GM19043 (cell line): ENCODE measurements around the gene BTN1A1.
"Not testable (repeated sequence)": the region's sequence is repeated elsewhere in the genome, so short reads cannot be mapped to it uniquely, and the experiment has no call there.

Source experiments
- ATAC-seq: cut with Tn5 transposase; IDR thresholded peaks from one replicate; pipeline ENCODE4 v1.9.1; 2021; ENCODE audit warnings: low read depth; ENCODE audit not compliant: unreplicated experiment

BTN1A1 gene

DNA sequence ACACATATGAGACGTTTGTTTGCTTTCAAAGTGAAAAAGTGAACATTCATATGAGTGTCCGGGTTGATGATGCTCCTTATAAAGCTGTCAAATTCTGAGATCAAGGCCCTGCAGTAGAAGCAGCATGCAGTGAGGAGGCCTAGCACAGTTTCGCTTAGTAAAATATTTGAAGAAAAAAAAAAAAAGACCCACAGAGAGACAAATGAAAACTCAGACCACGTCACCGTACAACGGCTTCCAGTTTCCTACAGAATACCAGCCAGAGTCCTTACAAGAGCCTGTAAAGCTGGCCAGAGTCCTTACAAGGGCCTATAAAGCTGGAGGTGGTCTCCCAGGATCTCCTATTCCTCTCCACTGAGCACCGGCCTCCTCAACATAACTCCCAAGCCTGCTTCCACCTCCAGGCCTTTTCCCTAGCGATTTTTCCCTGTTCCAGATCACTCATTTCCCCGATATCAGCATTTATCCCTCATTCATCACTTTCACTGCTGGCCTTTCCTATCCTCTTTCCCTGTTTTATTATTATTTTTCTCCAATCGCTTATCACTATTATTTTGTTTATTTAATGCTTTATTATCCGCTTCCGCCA lies 36.6 kb downstream of the BTN1A1 start:
- ATAC-seq, result no peak

DNA sequence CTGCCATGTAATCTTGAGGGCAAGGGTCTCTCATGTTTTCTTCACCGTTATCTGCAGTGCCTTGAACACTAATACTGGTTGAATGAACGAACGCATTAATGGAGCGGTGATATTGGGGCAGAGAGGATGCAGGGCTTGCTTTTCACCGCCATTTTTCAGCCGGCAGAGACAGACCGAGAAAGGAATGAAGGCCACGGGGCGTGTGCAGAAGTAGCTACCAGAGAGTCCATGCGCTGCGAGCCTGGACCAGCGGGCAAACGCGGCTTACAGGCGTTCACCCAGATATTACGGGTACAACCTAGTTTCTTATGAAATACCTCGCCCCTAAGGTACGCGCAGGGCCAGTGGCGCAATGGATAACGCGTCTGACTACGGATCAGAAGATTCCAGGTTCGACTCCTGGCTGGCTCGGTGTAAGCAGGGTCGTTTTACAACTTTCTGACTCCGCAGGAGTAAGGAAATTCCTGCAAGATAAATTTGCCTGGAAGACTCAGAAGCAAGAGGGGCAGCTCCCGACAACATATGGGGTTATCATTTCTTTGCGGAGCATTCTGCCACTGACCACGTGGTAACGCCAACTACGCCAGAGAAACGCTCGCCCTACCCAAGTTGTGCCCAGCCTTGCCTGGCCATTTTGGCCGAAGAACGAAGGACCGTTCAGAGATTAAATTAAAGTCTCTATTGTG lies 37.2 kb downstream of the BTN1A1 start:
- peak; percentile 42 for ATAC-seq

DNA sequence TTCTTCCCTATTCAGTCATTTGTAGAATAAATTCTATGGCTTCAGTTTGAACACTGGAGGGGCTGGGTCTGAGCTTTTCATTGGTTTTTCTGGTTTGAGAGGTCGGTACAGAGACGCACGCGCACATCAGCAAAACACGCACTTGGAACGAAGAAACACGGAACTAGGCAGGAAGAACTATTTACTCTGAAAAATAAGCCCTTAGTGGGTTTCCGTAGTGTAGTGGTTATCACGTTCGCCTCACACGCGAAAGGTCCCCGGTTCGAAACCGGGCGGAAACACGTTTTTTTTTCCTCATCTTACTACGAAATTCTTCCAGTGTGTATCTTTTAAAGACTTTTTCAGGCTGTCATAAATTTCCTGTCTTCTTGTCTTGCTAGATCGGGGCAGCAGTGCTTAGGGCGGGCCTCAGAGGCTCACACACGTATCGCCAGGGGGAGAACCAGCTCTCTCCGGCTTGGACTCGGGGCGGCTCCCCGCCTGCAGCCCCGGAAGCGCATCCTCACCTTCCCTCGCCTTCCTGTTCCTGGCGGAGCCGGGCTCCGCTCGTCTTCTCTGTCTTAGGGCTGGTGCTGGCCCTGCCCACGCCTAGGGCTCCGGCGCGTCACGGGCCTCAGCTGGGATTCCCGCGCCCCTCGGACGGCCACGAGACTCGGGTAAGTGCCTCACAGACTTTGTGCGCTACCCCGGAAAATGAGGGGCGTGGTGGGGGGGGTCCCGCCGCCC lies 37.9 kb downstream of the BTN1A1 start, which contains the start of gene HMGN4:
Gene HMGN4, plus strand, starts transcription at position 521 of the 726 bp plus-strand sequence. CDS start 6,841 bp downstream, outside the sequence.
- ATAC-seq, result peak; percentile 46

DNA sequence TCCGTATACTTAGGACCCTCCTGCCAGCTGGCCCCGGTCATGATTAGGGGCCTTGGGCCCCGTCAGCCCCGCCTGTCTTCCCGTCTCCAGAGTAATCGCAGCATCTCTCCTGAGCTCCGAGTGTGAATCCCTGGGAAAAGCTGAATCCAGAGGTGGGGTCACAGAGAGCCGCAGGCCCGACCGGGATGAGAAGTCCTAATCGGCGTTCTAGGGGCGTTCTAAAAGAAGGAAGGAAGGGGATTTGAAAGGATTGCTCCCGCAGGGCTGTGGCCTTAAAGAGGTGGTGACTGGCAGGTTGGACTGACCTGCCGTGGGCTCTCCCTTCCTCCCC lies 38.4 kb downstream of the BTN1A1 start:
- ATAC-seq, result no peak

DNA sequence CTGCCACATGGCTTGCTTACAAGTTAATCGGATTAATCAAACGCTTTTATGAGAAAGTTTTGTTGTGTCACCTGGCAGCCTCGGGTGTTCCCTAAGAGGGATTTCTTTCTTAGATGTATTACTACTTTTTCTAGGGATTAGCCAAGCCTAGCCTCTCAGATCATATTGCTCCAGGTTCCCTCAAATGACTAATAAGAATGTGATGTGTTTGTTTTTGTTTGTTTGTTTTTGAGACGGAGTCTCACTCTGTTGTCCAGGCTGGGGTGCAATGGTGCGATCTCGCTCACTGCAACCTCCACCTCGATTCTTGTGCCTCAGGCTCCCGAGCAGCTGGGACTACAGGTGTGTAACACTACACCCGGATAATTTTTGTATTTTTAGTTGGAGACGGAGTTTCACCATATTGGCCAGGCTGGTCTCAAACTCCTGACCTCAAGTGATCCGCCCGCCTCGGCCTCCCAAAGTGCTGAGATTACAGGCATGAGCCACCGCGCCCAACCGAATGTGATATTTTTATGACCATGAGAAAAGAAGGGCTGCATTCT lies 39.0 kb downstream of the BTN1A1 start:
- ATAC-seq, result no peak

DNA sequence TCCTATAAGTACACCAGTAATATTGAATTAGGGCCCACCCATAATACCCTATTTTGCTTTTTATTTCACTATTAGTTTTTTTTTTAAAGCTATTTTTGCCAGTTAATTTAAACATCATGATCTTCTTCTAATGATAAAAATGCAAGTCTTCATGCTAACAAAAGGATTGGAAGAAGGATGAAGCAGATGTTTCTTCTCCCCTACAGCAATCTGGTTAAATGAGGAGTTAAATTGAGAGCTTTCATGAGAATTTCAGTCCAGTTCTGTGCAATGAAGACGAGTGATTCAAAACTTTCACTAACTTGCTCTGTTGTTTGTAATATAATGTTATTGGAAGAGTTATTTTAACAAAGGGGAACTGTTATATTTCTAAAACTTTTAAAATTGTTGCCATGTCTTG lies 41.5 kb downstream of the BTN1A1 start:
- ATAC-seq, result no peak

DNA sequence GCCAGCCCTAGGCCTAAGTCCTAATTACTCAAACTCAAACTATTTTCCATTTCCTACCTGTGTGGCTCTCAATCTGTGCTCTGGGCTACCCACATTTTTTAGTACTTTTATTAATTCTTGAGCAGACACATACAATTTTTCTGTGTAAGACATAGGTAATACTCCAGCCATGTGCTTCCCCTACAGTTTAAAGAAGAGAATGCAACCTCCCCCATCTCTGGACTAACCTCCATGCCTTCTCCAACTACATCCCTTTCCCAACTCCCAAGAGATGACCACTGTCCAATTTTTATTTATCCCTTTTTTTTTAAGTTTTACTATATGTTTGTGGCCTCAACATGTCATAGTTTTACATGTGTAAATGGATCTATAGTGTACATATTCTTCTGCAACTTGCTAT lies 43.9 kb downstream of the BTN1A1 start:
- ATAC-seq, result no peak

DNA sequence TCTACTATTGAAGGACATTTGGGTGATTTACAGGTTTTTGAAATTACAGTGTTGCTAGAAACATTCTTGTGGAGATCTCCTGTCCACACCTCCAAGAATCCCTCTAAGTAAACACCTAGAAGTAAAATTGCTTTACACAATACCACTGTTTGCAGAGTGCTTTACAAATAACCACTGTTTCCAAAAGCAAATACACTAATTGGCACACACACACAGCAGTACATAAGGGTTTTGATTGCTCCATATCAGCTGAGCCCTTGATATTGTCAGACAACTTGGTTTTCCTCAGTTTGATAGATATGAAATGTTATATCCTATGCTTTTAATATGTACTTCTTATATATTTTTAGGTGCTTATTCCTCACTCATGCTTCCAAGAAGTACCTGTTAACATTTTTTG lies 44.4 kb downstream of the BTN1A1 start:
- no peak for ATAC-seq

DNA sequence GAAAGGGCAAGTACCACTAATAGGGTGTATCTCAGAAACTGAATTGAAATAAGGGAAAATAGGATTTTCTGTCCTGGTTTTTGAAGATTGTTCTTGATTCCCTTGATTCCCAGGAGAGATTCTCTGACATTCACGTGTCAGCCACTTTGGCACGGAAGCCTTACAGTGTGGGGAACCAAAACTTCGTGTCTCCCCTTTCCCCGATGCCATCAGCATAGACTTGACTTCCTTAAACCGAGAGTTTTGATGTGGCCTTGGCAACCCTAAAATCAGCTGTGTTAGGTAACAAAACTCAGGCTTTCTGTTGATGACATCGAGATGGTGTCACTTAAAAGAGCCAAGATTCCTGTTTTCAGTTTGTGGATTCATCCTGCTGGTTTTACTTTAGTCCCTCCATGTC lies 45.5 kb downstream of the BTN1A1 start:
- no peak for ATAC-seq

DNA sequence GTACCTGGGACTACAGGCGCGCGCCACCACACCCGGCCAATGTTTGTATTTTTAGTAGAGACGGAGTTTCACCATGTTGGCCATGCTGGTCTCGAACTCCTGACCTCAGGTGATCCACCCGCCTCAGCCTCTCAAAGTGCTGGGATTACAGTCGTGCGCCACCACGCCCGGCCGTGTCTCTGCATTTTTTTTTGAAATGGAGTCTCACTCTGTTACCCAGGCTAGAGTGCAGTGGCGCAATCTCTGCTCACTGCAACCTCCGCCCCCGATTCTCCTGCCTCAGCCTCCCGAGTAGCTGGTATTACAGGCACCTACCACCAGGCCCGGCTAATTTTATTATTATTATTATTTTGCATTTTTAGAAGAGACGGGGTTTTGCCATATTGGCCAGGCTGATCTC lies 47.3 kb downstream of the BTN1A1 start:
- not testable (repeated sequence) for ATAC-seq

DNA sequence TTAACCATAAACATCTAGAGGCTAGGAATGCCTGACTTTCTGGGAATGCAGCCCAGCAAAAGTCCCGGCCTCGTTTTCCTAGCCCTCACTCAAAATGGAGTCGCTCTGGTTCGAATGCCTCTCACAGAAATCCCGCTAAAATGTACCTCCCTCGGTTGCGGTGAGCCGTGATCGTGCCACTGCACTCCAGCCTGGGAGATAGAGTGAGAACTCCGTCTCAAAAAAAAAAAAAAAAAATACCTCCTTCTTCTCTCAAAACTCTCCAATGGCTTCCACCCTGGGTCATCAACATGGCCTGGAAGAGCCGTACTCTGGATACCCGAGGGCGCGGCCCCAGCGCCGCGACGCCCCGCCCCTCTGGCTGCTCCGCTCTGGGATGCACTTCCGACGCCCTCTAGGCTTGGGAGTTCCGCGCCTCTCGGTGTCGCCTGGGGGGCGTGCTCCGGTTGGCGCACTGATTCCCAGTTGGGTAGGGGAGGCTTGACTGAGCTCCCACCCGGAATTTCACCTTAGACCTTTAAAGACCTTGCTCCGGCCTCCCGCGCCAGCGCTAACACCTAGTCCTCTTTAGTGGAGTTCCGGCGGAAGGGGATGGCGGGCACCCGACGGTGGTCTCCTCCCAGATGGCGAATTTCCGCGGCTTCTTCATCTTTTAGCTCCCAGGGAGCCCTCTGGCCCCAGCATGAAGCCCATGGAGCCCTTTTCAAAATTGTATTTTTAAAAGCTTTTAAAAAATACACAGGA lies 50.3 kb downstream of the BTN1A1 start:
- no peak for ATAC-seq

DNA sequence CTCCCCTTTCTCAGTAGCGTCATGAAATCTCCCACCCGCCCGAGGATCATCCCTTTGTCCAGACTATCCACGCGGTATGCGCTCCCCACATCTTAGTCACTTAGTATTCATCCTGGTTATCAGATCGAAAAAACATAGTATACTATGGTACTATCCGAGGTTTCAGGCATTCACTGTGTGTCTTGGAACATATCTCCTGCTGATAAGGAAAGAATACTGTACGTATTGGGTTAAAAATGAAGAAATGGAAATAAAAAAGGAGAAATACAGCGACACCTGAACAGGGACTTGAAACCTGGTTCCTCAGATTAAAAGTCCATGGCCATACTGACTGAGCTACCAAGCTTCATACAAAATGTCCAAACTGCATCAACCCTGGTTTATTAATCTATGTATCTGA lies 52.1 kb downstream of the BTN1A1 start:
- ATAC-seq, result no peak

DNA sequence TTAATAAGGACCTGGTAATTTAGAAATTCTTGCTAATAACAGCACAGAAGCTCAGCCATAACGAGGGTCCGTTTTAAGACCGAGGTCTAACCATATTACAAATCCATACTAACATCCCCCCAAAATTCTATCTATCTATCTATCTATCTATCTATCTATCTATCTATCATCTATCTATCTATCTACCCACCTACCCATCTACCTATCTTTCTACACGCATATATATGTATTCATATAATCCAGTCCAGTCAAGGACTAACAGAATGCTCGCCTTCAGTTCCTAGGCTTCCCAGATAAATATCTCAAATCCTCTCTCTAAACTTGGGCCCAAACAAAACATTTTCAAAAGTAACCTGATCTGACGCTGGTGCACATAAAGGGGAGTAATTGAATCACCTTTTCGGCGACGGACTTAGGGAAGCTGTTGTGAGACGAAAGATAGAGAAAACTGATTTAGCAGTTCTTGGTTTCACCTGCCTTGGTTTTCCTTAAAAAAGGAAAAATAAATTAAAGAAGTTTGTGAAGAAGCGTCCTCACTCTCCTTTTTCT lies 52.6 kb downstream of the BTN1A1 start:
- no peak for ATAC-seq

DNA sequence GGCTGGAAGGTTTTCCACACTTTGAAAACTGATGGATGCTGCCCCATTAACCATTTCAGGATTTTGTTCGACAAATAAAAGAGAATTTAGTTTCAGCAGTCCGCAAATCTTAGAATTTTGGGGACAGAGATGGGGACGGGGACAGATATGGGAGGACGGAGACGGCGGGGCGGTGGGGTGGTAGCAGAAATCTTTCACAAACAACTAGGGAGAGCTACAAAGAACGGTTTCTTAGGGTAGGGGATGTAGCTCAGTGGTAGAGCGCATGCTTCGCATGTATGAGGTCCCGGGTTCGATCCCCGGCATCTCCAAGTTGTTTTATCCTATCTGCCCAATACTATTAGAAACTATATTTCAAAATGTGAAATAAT lies 53.1 kb downstream of the BTN1A1 start:
- no peak for ATAC-seq

DNA sequence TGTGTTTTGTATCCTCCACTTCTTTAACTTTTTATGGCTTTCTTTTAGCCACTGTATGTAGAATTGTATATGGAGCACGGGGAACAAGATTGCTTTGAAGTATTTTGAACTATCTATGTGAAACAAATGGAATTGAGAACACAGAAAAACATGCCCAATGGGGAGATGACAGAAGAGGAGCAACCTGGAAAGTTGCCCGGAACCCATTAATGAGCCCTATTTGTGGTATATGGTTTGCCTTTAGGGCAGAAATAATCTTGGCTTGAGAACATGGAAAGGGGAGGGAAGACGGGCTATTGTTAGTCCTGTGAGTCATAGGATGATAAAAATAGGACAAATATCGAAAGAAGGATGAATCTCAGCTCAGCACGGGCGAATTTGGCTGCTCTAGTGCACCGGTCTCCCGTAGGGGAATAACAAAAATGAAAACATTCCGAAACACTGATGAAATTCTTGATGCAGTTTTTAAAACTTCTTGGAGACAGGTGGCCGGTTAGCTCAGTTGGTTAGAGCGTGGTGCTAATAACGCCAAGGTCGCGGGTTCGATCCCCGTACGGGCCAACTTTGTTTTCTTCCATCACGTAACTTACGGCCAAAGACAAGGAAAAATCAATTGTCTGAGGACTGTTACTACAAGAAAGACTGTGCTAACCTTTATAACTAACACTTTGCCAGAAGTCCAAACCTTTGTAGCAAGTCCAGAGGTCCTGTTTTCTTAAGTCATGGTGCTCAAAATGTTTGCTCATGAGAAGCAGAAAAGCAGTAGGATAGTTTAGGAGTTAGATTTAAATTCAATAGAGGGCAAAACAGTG lies 53.7 kb downstream of the BTN1A1 start:
- ATAC-seq, result no peak

DNA sequence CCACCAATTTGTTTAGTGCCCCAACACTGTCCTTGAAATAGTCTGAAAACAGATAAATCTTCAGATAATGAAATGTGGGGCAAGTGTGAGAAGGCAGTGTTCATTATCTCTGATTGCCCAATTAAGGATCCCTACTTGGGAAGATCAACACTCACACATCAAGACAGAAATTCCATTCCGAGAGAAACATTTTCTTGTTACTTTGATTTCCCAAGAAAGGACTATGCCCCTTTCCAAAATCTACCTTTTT lies 54.3 kb downstream of the BTN1A1 start:
- no peak for ATAC-seq

DNA sequence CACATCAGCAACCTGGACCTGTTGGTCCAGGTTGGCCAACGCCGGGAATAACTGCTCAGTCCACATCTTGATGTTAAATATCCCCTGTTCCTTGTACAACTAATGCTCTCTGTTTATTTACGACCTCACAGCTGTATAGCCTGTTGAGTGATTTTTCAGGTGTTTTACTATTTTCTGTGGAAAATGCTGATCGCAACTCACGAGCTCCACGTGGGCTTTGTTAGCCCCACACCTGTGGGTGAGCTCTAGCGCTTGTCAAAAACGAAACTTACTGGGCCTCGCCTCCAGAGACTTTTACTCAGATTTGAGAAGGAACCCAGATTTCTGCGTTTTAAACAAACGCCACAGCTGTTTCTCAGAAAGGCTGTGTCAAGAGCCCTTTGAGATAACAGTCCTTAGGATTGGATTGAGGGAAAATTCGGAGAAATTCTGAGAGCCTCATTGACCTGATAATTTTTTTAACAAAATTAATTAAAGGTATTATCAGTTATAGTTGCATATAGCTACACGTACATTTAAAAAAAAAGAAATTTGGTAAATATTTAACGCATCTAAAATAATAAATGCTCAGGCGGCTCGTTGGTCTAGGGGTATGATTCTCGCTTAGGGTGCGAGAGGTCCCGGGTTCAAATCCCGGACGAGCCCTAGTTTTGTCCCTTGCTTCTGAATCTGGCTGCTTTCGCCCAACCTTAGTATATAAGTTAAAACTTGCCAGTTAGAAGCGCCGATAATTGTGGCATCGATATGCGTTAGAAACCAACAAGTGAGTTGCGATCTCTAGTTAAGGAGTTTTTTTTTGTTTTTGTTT lies 54.8 kb downstream of the BTN1A1 start:
- ATAC-seq, result no peak

DNA sequence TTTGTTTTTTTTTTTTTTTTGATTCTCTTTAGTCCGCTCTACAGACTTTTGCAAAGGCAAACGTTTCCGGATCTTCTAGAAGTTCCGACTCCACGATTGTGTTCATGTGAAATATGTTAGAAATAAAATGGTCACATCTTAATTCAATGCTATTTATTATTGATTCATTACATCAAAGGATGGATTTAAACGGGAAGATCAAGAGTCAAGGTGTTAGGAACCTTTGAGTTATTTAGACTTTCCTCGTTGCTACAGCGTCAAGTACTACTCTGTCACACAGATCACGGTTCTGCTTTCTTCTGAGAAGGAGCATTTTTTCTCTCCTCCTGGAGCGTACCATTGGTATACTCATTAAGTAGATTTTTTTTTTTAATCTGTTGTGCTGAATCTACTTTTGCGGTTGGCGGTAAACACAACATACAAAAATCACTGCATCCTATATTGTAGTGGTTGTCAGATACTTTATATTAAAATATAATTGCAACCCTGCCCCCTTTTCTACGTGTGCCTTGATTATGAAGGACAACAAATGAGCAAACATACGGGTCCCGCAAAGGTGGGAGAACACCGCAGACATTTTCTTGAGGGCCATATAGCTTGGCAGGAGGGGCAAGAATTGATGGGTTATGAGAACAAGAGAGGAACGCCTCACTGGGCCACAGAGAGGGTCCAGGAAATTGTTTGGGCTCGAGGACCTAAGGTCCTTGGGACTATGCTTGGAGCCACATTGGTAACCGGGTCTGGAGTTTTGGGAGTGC lies 55.6 kb downstream of the BTN1A1 start:
- ATAC-seq, result no peak
